C1 segment of cervical spinal cord (tissue), 14 donors: ENCODE measurements around the gene KL.

Source experiments
- DNase-seq, 14 donors: peaks; one replicate each; lab custom pipeline; 2025; lab: John Stamatoyannopoulos, UW

The KL gene

DNA sequence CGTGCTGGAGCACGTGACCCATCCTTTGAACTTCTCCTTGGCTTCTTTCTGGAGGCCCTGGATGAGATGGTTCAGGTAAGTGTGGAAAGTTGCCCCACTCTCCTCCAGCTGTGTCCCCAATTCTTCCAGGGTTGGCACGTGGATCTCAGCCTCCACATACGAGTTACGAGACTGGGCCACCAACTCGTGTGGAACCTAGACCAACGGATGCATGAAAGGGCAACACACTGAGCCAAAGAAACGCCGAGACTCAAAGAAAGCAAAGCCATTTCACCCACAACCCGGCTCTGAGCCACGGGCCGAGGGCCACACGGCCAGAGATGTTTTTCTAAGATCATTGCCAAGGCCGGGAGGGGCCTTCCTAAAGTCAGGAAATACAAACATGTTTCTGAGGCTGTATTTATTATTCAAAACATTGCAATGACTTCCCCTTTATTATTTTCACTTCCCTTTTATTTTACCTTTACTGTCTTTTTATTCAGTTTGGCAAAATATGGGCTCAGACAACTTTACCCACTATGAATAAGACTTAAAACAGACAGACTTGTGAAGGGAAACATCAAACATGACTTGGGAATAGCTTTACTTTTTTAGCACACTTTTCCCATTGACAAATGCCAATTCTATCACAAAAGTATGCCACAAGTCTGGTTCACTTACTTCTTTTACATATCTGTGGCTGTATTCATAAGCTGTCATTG is 94.6 kb downstream of the KL start:
- DNase-seq, result peak in 2 of 14 donors; percentile 16 to 30

DNA sequence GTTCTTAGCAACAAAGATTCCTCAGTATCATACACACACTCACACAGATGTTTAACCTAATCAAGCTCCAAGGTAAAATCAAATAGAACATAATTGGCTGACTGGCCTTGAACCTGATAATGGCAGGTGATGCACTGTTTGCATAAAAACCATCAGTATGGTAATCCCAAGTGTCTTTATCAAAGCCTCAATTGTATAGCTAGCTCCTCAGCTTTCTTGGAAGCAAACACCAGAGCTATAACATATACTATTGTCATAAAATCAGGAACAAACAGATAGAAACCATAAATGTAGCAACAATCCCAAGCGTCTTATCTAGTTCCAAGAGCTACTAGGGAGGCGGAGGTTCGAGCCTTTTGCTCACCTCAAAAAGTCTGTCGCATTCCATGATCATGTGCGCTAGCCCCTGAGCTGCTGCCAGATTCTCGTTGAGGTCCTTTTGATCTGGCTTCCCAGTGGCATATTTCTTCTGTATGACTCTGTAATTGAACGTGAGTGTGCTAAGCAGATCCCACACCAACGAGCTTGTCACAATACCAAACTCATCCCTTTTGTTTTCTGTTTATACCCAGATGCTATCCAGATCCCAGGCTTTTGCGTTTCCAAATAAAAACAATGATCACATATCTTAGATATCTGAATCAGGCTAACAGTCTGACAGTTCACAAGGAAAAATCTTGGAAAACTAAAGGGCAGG is 95.3 kb downstream of the KL start:
- no peak for DNase-seq

DNA sequence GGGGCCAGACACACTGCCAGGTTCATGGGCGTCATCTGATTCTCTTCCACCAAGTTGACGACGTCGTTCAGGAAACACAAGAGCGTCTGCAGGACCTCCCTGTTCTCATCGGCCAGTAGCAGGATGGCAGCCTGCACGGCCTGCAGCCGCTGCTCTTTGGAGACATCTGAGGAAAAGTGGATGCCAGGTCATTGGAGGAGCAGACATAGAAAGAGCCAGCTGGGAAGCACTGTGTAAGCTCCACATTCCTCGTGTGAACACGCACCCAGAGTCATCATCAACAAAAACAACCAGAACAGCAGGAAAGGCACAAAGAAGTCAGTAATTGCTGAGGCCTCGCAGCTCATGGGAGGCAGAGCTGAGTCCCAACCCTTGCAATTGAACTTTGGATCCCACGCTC is 96.5 kb downstream of the KL start:
- DNase-seq, result no peak

DNA sequence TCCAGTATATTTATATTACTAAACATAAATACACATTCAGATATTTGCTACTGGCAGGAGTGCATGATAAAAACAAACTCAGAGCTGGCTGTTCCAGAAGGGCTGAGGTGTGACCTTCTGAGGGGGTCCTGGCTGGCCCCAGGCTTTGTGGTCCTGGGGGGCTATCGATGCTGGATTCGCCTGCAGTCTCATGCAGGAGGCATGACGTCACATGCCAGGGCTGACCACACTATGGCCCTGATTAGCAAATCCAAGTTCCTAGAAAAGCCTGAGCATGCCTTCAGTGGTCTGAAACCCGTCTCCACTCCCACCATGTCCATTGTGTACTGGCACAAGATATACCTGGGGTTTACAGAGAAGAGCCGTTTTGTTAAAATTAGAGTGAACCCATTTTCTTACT is 97.9 kb downstream of the KL start:
- DNase-seq, result no peak

DNA sequence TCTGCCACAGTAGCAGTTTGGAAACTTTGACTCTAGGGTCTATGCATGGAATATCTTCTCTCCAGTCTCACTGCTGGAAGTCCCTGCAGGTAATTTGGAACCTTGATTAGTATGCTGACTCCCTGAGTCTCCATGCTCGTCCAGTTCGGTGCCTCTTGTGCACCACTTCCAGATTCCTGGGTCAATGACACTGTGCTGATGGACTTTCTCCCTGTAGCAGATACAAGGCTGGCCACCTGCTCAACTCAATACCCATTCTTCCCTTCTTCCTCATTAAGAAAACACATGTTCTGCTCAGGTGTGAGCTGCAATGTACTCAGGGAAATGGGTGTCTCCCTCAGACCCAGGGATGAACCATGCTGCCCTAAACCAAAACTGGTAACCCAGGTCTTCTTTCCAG is 99.1 kb downstream of the KL start:
- no peak for DNase-seq
